A673 (cell line): Measurements from ENCODE around the gene PBX4.

Experiments used
- EZH2 ChIP-seq: fragments of 200-600 bp; sonication (generic); IDR thresholded peaks from 2 replicates; pipeline ENCODE4 v1.6.1; 2017; ENCODE audit warnings: borderline replicate concordance, low read depth, mild to moderate bottlenecking, mixed read lengths, antibody characterized with exemption, low read length; ENCODE audit not compliant: poor library complexity, severe bottlenecking
- TF ChIP-seq, protein P1 (sequence below): fragments of 300-800, 200-600 bp; sonication (generic); conservative IDR thresholded peaks from 2 replicates; pipeline ENCODE4 v1.5.1; 2017; ENCODE audit warnings: low read depth, mild to moderate bottlenecking, antibody characterized with exemption, low read length, moderate library complexity, mixed read lengths

- TF ChIP-seq, protein P1, sequence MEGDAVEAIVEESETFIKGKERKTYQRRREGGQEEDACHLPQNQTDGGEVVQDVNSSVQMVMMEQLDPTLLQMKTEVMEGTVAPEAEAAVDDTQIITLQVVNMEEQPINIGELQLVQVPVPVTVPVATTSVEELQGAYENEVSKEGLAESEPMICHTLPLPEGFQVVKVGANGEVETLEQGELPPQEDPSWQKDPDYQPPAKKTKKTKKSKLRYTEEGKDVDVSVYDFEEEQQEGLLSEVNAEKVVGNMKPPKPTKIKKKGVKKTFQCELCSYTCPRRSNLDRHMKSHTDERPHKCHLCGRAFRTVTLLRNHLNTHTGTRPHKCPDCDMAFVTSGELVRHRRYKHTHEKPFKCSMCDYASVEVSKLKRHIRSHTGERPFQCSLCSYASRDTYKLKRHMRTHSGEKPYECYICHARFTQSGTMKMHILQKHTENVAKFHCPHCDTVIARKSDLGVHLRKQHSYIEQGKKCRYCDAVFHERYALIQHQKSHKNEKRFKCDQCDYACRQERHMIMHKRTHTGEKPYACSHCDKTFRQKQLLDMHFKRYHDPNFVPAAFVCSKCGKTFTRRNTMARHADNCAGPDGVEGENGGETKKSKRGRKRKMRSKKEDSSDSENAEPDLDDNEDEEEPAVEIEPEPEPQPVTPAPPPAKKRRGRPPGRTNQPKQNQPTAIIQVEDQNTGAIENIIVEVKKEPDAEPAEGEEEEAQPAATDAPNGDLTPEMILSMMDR, result no peak
- no peak for TF ChIP-seq EZH2
Measured at GRCh38 chr19:19642506-19643157, 24.1 kb upstream of the PBX4 start.
